NCI-H524 treated with DMSO at 0.1 percent for 48 hours (cell line): ENCODE results near the gene GCNT2.
"Not testable (repeated sequence)": the region's sequence is repeated elsewhere in the genome, so short reads cannot be mapped to it uniquely, and the experiment has no call there.

ENCODE experiments used
- DNase-seq: peaks from one replicate; lab custom pipeline; 2025; lab: John Stamatoyannopoulos, UW

GCNT2 gene

DNA sequence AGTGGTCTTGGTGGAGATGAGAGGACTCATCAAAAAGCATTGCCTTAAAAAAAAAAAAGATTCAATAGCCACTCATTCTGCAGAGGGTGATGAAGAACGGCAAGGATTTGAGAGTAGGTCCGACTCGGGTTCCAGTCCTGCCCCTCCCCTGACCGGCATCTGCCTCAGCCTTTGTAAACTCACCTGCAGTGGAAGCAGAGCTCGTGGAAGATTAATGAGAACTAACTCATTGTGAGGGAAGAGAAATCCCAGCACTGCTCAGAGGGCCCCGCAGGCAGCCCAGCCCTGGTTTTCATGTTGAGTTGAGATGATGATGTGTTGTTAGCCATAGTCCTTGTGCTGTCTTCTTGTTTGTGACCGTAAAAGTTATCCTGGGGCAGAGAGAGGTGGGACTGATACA lies 59.4 kb downstream of the GCNT2 start:
- DNase-seq: no peak

DNA sequence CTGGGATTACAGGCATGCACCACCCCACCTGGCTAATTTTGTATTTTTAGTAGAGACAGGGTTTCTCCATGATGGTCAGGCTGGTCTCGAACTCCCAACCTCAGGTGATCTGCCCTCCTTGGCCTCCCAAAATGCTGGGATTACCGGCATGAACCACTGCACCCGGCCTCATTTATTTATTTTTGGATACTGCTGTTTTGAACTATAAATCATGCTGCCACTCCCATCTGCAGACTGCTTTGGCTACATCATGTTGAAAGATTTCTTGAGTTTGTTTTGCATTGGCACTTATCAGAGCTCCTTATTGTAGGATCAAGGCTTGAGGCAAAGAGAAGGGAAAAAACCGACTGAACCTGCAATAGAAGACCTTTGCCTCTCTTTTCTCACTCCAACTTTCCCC lies 60.3 kb downstream of the GCNT2 start:
- DNase-seq: not testable (repeated sequence)

DNA sequence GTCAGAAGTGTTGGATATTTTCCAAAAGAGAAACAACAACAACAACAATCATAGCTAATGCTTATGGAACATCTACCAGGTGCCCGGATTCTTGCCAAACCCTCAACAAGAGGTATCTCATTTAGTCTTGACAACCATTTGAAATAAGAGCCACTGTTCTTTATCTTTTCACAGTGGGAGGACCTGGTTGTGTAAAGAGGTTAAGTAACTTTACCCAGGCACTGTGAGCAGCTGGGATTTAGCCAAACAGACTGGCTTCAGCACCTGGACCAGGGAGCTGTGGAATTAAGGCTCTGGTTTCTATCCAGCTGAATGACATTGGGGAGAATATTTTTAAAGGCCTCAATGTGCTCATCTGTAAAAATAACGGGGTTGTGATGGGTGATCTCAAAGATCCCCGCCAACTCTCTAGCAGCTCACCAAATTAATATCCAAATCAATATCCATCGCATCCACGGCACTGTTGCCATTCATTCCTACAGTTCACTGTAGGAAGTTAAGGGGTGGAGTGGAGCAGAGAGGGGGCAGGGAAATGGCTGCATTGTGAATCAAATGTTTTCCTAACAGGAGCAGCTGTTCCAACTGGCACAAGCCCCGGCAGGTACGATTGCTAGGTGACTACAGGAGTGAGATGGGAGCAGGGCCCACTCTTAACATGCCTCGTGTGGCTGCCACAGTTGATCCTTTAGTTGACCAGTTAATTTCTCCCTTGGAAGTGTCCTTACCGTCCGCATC lies 61.8 kb downstream of the GCNT2 start:
- DNase-seq: no peak

- DNase-seq: no peak
These were observed 62.4 kb downstream of the GCNT2 start for GRCh38 chr6:10583509-10583901.

DNA sequence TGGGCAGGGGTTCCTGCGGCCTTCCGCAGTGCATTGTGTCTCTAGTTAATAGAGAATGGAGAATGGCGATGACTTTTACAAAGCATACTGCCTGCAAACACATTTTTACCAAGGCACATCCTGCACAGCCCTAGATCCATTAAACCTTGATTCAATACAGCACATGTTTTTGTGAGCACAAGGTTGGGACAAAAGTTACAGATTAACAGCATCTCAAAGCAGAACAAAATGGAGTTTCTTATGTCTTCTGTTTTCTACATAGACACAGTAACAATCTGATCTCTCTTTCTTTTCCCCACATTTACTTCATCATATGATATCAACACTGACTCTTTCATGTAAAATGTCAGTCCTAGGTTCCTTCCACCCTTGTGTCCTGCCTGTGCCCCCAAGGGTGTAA lies 63.5 kb downstream of the GCNT2 start:
- DNase-seq: no peak

GRCh38 chr6:10585209-10585845 lies 64.2 kb downstream of the GCNT2 start:
- no peak for DNase-seq

DNA sequence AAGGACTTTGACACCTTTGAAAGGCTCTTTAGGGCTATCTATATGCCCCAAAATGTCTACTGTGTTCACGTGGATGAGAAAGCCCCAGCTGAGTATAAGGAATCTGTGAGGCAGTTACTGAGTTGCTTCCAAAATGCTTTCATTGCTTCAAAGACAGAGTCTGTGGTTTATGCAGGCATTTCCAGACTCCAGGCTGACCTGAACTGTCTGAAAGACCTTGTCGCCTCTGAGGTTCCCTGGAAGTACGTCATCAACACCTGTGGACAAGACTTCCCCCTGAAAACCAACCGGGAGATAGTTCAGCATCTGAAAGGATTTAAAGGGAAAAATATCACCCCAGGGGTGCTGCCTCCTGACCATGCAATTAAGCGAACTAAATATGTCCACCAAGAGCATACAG lies 65.2 kb downstream of the GCNT2 start:
- DNase-seq: no peak

DNA sequence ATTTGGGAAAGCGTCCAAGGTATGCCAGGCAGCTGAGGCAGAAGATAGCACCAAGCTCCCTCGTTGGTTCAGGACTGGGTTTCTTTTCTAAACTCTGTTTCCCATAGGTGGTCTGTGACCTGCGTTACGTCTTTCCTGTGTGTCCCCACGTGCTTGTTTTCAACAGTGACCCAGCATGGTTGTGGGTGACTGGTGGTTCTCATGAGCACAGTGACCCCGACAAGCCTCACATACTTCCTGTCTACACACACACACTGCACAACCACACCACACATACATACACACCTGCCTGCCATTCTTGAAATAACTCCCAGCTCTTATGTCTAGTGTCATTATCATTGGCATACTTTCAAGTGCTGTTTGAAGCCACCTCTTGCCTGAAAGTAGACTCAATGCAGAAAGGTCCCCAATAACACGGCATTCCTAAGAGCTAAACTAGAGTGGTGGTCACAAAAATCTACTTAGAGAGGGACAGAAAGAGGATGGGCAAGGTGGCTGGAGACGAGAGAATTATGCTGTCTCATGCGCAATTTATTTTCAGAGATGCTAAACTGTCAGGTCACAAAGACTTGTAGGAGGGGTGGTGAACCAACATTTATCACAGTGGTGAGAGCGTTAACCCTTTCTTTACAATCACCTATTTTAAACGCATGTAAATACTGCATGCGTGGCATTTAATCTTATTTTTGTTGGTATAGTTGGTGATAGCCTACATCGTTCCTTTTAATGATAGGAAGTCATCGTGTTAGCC lies 66.7 kb downstream of the GCNT2 start:
- DNase-seq: no peak

DNA sequence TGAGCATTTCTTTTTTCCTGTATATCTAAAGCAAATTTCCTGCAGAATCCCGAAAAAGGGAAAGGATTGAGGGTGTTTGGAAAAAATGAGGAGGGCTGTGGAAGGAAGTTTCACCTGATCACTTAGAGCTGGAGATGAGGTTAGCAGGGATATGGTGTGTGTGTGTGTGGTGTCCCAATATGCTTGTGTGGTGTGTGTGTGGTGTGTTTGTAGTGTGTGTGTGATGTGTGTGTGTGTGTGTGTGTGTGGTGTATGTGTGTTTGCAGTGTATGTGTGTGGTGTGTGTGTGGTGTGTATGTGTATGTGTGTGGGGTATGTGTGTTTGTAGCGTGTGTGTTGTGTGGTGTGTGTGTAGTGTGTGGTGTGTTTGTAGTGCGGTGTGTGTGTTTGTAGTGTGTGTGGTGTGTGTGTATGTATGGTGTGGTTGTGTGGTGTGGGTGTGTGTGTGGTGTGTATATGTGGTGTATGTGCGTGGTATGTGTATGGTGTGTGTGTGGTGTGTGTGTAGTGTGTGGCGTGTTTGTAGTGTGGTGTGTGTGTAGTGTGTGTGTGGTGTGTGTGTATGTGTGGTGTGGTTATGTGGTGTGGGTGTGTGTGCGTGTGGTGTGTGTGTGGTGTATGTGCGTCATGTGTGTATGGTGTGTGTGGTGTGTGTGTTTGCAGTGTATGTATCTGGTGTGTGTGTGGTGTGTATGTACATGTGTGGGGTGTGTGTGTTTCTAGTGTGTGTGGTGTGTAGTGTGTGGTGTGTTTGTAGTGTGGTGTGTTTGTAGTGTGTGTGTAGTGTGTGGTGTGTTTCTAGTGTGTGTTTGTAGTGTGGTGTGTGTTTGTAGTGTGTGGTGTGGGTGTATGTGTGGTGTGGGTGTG lies 67.6 kb downstream of the GCNT2 start:
- DNase-seq: no peak

GRCh38 chr6:10589429-10589727 lies 68.2 kb downstream of the GCNT2 start:
- DNase-seq: no peak

DNA sequence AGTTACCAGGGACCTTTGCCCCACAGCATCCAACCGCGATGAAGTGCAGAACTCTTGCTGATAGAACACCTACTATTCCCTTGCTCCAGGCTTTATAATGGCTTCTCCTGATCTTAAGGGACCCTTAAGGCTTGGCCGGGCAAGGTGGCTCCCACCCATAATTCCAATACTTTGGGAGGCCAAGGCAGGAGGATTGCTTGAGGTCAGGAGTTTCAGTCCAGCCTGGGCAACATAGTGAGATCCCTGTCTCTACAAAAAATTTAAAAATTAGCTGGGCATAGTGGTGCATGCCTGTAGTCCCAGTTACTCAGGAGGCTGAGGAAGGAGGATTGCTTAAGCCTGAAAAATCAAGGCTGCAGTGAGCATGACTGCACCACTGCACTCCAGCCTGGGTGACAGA lies 68.8 kb downstream of the GCNT2 start:
- DNase-seq: no peak

DNA sequence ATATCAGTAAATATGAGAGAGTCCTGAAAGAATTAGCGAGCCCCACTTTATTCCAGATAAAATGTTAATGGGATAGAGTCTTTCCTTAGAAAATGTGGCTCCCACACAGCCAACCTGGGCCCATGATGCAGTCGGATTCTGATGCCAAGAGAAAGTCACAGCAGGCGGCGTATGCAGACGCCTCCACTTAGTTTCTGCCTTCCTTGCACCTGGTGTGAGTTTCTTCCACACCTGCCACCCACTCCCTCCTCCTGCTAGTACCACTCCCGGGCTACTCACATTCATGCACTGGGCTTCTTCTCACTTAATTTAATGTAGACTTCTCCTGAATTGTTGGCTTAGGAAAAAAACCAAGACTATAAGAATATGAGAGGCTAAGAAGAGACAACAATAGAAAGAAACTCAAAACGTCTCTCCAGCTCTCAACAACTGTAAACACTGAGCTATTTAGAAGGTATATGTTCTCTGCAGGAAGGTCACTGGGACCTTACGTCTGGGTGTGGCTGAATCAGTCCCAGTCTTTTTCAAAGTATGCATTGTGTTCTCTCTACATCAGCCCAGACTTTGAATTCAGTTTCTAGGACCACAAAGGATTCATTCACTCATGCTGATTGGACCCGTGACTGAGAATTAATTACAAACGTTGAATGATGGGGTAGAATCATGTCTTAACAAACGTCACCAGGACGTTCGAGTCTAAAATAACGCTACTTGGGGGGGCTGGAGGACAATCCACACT lies 70.4 kb downstream of the GCNT2 start:
- DNase-seq: no peak

DNA sequence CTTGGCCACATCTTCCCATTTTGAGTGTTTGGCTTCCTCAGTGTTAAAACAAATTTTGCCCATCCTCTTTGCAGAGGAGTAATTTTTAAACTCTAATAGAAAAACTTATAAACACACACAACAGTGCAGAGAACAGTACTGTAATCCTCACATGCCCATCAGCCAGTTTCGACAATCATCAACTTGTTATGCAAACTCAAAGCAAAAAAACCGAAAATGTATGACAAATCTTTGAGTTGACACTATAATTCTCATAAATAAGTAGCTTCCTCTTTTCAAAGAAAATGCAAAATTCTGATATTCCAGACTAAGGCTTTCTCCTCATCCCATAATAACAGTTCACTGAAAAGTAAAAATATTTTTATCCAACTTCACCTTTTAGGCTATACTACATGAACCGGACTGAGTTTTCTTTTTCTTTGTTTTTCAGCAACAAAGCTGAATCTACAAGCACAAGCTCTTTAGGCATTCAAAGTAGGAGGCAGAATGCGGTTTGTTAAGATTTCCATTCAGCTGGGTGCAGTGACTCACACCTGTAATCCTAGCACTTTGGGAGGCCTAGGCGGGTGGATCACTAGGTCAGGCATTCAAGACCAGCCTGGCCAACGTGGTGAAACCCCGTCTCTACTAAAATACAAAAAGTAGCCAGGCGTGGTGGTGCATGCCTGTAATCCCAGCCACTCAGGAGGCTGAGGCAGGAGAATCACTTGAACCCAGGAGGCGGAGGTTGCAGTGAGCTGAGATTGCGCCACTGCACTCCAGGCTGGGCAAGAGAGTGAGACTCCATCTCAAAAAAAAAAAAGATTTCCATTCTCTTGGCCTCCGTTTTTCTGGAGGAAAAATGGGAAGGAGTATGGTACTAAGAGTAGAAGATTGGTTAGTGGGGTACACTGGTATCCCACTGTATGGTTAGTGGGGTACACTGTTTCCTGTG lies 74.8 kb downstream of the GCNT2 start:
- DNase-seq: no peak

DNA sequence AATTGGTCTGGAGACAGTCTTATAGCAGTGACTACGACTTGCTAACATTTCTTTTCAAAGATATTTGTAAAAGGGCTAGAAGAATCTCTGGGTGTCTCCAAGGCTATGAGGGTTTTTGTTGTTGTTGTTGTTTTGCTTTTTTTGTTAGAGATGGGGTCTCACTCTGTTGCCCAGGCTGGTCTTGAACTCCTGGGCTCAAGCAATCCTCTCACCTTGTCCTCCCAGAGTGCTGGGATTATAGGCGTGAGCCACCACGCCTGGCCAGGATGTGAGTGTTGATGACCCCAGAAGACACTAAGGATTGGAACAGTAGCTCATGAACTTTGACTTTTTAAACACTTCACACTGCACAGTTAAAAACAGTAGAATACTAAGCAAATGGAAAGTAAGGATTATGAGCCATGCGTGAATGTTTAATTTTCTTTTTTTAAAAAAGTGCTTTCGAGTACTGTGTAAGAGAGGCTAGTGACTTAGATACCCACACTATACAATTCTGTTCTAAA lies 76.4 kb downstream of the GCNT2 start:
- no peak for DNase-seq

DNA sequence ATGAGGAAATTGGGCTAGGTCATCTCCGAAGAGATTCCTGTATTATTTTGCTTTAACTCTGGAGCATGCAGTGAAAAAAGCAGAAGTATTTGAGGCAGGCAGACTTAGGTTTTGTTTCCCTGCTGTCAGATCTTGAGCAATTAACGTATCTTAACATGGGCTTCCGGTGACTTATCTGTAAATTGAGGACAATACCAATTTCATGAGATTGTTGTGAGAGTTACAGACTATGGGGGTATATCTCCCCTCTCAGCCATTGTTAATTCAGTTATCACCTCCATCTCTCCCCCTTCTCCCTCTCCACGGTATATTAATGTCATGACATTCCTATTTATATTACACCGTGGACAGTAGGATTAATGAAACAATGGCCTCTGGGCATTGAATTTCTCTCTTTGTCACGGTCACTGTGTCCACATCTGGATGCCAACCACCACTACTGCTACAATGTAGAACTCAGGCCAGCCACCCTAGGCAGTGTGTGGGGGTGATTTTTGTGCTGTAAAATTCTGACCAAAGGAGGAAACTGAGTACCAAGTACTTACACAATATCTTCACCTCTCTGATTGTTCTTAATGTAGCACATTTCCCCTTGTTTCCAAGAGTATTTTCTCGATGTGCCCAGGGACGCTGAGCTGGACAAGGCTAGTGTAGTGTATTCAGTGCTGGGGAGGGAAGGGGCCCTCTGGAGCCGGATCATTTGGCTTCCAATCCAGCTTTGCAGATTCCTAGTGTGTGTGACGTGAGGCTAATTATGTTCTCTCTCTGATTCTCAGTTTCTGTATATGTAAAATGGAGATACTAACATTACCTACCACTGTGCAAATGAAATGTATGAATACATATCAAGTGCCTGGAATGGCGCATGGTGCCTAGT lies 77.2 kb downstream of the GCNT2 start:
- DNase-seq: no peak

DNA sequence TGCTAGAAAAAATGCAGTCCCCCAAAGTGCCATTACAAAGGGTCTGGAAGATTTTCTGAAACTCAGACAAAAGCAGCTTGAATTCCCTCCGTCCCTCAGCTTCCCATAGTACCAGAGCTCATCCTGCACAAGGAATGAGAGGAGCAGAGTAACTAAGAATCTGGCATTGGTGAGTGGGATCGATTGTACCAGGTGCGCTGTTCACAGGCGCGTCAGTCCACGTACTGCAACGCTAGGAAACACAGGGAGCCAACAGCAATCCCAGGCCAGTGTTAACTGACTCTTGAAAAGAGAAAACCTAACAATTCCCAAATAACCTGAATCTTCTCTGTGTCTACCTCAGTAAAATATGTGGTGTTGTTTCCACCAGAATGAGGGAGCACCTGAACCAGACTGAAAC lies 77.9 kb downstream of the GCNT2 start:
- DNase-seq: no peak

GRCh38 chr6:10600681-10601080 lies 79.5 kb downstream of the GCNT2 start:
- not testable (repeated sequence) for DNase-seq

DNA sequence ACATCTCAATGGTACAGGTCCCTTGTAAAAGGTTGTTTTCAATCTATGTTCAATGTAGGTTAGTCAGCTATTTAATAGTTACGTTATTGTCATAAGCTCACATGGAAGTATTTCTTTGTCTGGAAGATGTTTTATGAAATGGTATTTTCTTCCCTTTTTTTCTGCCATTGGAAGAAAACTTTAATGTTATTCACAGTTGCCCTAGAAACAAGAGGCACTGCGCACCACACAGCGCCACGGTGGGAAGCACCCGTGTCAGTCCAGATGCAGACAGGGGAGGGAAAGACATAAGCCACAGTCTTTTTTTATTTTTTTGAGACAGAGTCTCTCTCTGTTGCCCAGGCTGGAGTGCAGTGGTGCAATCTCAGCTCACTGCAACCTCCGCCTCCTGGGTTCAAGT lies 82.1 kb downstream of the GCNT2 start:
- no peak for DNase-seq

DNA sequence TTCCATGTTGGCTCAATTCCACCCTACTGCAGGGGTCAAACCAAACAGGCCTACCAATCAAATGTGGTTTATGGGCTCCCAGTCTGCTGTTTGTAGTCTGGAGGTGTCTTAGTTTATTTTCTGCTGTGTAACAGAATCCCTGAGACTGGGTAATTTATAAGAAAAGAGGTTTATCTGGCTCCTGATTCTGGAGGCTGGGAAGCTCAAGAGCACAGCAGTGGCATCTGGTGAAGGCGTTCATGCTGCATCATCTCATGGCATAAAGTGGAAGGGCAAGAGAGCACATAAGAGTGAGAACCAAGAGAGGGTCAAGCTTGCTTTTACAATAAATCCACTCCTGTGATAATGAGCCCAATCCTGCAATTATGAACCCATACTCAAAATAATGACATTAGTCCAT lies 87.9 kb downstream of the GCNT2 start:
- no peak for DNase-seq
